Esophagus muscularis mucosa (tissue), 3 donors: ENCODE data around the gene SLF2.

Experiments used
- POLR2A ChIP-seq: fragments of 450-650 bp; IDR thresholded peaks from one replicate; pipeline ENCODE4 v1.6.1; 2017; ENCODE audit warnings: antibody characterized with exemption, moderate library complexity, mild to moderate bottlenecking, low read depth
- POLR2AphosphoS5 ChIP-seq, 2 donors: sonication (generic); formaldehyde crosslinking; IDR thresholded peaks; one replicate each; pipeline ENCODE4 v1.6.1; 2017; ENCODE audit warnings: antibody characterized with exemption in 2 of 2
- TF ChIP-seq, protein P1 (sequence below), 3 experiments: fragments of 200-600 bp in 2 of 3; fragments of 450-650 bp in 1 of 3; sonication (generic) in 2 of 3; IDR thresholded peaks; one replicate each; pipeline ENCODE4 v1.5.1; 2017 to 2019; ENCODE audit warnings: antibody characterized with exemption in 3 of 3, mild to moderate bottlenecking in 2 of 3, moderate library complexity in 1 of 3

DNA sequence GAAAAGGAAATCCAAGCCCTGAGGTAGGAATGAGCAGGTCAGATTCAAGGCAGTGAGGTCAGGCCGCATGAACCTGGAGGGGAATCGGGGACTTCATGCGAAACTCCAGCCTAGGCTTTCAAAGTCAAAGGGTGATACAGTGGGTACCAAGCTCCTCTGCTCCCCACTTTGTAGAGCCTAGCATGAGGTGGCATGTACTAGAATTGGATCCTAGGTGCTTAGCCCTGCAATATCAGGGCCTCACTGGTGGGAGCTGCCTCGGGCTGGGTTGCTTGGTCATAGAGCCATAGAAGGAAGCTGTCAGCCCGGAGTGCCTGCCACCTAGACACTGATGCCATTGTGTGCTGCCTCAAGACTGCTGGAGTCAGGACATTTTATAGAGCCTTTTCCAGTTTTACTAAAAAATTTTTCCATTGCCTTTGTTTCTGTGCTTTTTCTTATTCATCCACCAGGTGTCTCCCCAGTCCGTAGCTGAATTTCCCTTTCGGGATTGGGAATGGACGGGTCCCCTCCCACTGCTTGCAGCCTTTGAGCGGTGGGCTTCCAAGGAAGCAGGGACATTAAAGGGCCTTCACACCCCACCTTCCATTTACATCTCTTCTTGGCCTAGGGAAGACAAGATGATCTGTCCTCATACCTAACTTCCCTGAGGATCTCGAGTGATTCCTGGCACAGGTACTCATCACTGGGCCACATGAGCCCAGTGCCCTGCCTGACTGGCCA is 81.4 kb downstream of the SLF2 start:
- TF ChIP-seq, protein P1, sequence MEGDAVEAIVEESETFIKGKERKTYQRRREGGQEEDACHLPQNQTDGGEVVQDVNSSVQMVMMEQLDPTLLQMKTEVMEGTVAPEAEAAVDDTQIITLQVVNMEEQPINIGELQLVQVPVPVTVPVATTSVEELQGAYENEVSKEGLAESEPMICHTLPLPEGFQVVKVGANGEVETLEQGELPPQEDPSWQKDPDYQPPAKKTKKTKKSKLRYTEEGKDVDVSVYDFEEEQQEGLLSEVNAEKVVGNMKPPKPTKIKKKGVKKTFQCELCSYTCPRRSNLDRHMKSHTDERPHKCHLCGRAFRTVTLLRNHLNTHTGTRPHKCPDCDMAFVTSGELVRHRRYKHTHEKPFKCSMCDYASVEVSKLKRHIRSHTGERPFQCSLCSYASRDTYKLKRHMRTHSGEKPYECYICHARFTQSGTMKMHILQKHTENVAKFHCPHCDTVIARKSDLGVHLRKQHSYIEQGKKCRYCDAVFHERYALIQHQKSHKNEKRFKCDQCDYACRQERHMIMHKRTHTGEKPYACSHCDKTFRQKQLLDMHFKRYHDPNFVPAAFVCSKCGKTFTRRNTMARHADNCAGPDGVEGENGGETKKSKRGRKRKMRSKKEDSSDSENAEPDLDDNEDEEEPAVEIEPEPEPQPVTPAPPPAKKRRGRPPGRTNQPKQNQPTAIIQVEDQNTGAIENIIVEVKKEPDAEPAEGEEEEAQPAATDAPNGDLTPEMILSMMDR (IDR thresholded peaks at IDR 0.05) = peak; percentile 71 to 72 (median 72)
- no peak for TF ChIP-seq POLR2AphosphoS5 (IDR thresholded peaks at IDR 0.05)
- no peak for TF ChIP-seq POLR2A
